Measurements from ENCODE around the gene SUPT7L. TPM values are rescaled to one million over a fixed set of nuclear protein-coding genes. Genes with fewer than 3 reads are reported as not detected.

Gene SUPT7L
- total and polyA plus RNA-seq, 2 of the 13 experiments (the other 11 are each of a cell fraction or from before 2014, with no cell fraction given) = 32.9 to 77.5 TPM

DNA sequence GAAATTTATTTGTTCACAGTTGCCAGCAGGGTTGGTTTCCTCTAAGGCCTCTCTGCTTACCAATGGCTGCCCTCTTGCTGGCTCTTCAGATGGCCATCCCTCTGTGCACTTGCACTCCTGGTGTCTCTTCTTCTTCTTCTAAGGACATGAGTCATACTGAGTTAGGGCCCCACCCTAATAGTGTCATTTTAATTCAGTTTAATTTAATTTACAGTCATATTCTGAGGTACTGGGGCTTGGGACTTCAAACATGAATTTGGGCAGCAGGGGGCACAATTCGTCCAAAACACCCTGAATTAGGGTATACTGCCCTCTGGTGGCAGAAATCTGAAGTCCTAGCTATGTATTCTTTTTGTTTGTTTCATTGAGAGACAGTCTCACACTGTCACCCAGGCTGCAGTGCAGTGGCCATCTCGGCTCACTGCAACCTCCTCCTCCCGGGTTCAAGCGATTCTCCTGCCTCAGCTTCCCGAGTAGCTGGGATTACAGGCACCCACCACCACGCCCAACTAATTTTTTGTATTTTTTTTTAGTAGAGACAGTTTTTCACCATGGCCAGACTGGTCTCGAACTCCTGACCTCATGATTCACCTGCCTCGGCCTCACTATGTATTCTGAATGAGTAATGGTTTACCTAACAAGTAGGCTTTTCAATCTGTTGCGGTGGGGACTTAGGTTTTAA is 20.1 kb upstream of the SUPT7L start (continued):
- TF ChIP-seq, protein P1, sequence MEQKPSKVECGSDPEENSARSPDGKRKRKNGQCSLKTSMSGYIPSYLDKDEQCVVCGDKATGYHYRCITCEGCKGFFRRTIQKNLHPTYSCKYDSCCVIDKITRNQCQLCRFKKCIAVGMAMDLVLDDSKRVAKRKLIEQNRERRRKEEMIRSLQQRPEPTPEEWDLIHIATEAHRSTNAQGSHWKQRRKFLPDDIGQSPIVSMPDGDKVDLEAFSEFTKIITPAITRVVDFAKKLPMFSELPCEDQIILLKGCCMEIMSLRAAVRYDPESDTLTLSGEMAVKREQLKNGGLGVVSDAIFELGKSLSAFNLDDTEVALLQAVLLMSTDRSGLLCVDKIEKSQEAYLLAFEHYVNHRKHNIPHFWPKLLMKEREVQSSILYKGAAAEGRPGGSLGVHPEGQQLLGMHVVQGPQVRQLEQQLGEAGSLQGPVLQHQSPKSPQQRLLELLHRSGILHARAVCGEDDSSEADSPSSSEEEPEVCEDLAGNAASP (CRISPR knock-in tag; IDR thresholded peaks at IDR 0.05; ENCODE audit: borderline replicate concordance) = peak; percentile 61; the same call in 1 of the 2 replicates
- TF ChIP-seq ZNF253 (CRISPR knock-in tag; IDR thresholded peaks at IDR 0.05; ENCODE audit: borderline replicate concordance) (no peak), IKZF1 (IDR thresholded peaks at IDR 0.05) (no peak), AHR (CRISPR knock-in tag; IDR thresholded peaks at IDR 0.05) (no peak), FOSL2 (CRISPR knock-in tag; IDR thresholded peaks at IDR 0.05) (peak; percentile 50; the same call in 1 of the 2 replicates), PHF21A (CRISPR knock-in tag; IDR thresholded peaks at IDR 0.05) (no peak), TBP (CRISPR knock-in tag; IDR thresholded peaks at IDR 0.05) (no peak), RFX1 (IDR thresholded peaks at IDR 0.05) (no peak), PHF8 (CRISPR knock-in tag; IDR thresholded peaks at IDR 0.05) (no peak), SOX13 (IDR thresholded peaks at IDR 0.05) (no peak), SOX13 (CRISPR knock-in tag; conservative IDR thresholded peaks at IDR 0.05 in 1 of 2, IDR thresholded peaks at IDR 0.05 in 1 of 2) (0 out of 4 replicates have a peak, but pooled peaks of 1 of the 2 experiments have one; percentile 27), SCMH1 (CRISPR knock-in tag; IDR thresholded peaks at IDR 0.05; ENCODE audit: borderline replicate concordance) (no peak), FOXA3 (CRISPR knock-in tag; IDR thresholded peaks at IDR 0.05) (peak; percentile 52), ZFP36L2 (CRISPR knock-in tag; IDR thresholded peaks at IDR 0.05) (no peak), ZNF30 (CRISPR knock-in tag; IDR thresholded peaks at IDR 0.05) (no peak), SOX5 (CRISPR knock-in tag; IDR thresholded peaks at IDR 0.05; ENCODE audit: borderline replicate concordance) (peak; percentile 54; the same call in 1 of the 2 replicates), ZNF138 (CRISPR knock-in tag; IDR thresholded peaks at IDR 0.05; ENCODE audit: low read depth) (no peak), TEAD3 (CRISPR knock-in tag; optimal IDR thresholded peaks at IDR 0.05; ENCODE audit: borderline replicate concordance) (peak; percentile 100), HMG20B (CRISPR knock-in tag; conservative IDR thresholded peaks at IDR 0.05) (no peak), MIER2 (CRISPR knock-in tag; IDR thresholded peaks at IDR 0.05) (no peak), ZNF629 (CRISPR knock-in tag; conservative IDR thresholded peaks at IDR 0.05) (no peak), ZNF24 (IDR thresholded peaks at IDR 0.05) (no peak), PPARG (CRISPR knock-in tag; conservative IDR thresholded peaks at IDR 0.05) (no peak), XBP1 (CRISPR knock-in tag; IDR thresholded peaks at IDR 0.05) (no peak), SMC3 (IDR thresholded peaks at IDR 0.05; ENCODE audit: low read length) (peak; percentile 92)
- TF ChIP-seq, protein P2, sequence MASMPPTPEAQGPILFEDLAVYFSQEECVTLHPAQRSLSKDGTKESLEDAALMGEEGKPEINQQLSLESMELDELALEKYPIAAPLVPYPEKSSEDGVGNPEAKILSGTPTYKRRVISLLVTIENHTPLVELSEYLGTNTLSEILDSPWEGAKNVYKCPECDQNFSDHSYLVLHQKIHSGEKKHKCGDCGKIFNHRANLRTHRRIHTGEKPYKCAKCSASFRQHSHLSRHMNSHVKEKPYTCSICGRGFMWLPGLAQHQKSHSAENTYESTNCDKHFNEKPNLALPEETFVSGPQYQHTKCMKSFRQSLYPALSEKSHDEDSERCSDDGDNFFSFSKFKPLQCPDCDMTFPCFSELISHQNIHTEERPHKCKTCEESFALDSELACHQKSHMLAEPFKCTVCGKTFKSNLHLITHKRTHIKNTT (CRISPR knock-in tag; IDR thresholded peaks at IDR 0.05) = no peak
- TF ChIP-seq, protein P3, sequence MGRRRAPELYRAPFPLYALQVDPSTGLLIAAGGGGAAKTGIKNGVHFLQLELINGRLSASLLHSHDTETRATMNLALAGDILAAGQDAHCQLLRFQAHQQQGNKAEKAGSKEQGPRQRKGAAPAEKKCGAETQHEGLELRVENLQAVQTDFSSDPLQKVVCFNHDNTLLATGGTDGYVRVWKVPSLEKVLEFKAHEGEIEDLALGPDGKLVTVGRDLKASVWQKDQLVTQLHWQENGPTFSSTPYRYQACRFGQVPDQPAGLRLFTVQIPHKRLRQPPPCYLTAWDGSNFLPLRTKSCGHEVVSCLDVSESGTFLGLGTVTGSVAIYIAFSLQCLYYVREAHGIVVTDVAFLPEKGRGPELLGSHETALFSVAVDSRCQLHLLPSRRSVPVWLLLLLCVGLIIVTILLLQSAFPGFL (CRISPR knock-in tag; IDR thresholded peaks at IDR 0.05) = no peak
- TF ChIP-seq, protein P4, sequence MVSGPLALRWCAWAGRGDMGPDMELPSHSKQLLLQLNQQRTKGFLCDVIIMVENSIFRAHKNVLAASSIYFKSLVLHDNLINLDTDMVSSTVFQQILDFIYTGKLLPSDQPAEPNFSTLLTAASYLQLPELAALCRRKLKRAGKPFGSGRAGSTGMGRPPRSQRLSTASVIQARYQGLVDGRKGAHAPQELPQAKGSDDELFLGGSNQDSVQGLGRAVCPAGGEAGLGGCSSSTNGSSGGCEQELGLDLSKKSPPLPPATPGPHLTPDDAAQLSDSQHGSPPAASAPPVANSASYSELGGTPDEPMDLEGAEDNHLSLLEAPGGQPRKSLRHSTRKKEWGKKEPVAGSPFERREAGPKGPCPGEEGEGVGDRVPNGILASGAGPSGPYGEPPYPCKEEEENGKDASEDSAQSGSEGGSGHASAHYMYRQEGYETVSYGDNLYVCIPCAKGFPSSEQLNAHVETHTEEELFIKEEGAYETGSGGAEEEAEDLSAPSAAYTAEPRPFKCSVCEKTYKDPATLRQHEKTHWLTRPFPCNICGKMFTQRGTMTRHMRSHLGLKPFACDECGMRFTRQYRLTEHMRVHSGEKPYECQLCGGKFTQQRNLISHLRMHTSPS (CRISPR knock-in tag; IDR thresholded peaks at IDR 0.05; ENCODE audit: low read depth) = no peak
- TF ChIP-seq, protein P5, sequence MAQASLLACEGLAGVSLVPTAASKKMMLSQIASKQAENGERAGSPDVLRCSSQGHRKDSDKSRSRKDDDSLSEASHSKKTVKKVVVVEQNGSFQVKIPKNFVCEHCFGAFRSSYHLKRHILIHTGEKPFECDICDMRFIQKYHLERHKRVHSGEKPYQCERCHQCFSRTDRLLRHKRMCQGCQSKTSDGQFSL (CRISPR knock-in tag; IDR thresholded peaks at IDR 0.05) = no peak
